Thyroid gland (tissue), 4 donors: Measurements from ENCODE around the gene ANKRD63. TPM values are rescaled to one million over a fixed set of nuclear protein-coding genes. Genes with fewer than 3 reads are reported as not detected.

Source experiments
- DNase-seq, 2 donors: peaks; one replicate each; pipeline ENCODE4 v3.0.0-alpha.2; 2019
- H3K27ac ChIP-seq, 3 donors: fragments of 200-600 bp; sonication (generic); 1 replicate in 2 of 3; 2 replicates in 1 of 3; pipeline ENCODE4 v1.5.1; 2016 to 2019; ENCODE audit warnings: mild to moderate bottlenecking in 1 of 3, moderate library complexity in 1 of 3
- H3K27me3 ChIP-seq: fragments of 200-600 bp; sonication (generic); one replicate; pipeline ENCODE4 v1.5.1; 2019
- H3K36me3 ChIP-seq, 2 donors: fragments of 200-600 bp; sonication (generic); one replicate each; pipeline ENCODE4 v1.5.1; 2016 to 2019
- H3K4me1 ChIP-seq, 2 donors: fragments of 200-600 bp; sonication (generic); one replicate each; pipeline ENCODE4 v1.5.1; 2017 to 2019
- H3K4me3 ChIP-seq, 3 donors: fragments of 200-600 bp; sonication (generic); replicated peaks in 1 of 3; 1 replicate in 2 of 3; 2 replicates in 1 of 3; pipeline ENCODE4 v1.5.1; 2016; ENCODE audit warnings: mild to moderate bottlenecking in 1 of 3
- H3K9me3 ChIP-seq: fragments of 200-600 bp; sonication (generic); one replicate; pipeline ENCODE4 v1.5.1; 2017
- POLR2A ChIP-seq, 2 donors: fragments of 450-650 bp; IDR thresholded peaks; one replicate each; pipeline ENCODE4 v1.6.1; 2017; ENCODE audit warnings: antibody characterized with exemption in 2 of 2, mild to moderate bottlenecking in 2 of 2, moderate library complexity in 1 of 2
- whole genome bisulfite sequencing, 2 donors: methylation state at CpG; one replicate each; pipeline ENCODE4 v1.1.5; 2017; 5-methylcytosine and 5-hydroxymethylcytosine counted together
- intact Hi-C: fragments of 100-400 bp; cut with DNase I; formaldehyde crosslinking; loops from one replicate; pipeline ENCODE4 v1.15.1; 2023
- total RNA-seq, 4 donors: library from RNA; depleted of rRNA; stranded (reverse); fragments of >200 nt; gene quantifications; one replicate each; pipeline ENCODE4 v1.2.3, GENCODE V29; 2016
- TF ChIP-seq, protein P1 (sequence below), 6 experiments: fragments of 200-600 bp in 3 of 6; fragments of 450-650 bp in 3 of 6; sonication (generic) in 3 of 6; IDR thresholded peaks; one replicate each; pipeline ENCODE4 v1.5.1; 2016 to 2019; ENCODE audit warnings: antibody characterized with exemption in 6 of 6, mild to moderate bottlenecking in 2 of 6, inconsistent platforms in 1 of 6, moderate library complexity in 1 of 6

ANKRD63 gene
- total RNA-seq, 4 donors from 2014 or later, result 2.1 TPM; not detected in 3

DNA sequence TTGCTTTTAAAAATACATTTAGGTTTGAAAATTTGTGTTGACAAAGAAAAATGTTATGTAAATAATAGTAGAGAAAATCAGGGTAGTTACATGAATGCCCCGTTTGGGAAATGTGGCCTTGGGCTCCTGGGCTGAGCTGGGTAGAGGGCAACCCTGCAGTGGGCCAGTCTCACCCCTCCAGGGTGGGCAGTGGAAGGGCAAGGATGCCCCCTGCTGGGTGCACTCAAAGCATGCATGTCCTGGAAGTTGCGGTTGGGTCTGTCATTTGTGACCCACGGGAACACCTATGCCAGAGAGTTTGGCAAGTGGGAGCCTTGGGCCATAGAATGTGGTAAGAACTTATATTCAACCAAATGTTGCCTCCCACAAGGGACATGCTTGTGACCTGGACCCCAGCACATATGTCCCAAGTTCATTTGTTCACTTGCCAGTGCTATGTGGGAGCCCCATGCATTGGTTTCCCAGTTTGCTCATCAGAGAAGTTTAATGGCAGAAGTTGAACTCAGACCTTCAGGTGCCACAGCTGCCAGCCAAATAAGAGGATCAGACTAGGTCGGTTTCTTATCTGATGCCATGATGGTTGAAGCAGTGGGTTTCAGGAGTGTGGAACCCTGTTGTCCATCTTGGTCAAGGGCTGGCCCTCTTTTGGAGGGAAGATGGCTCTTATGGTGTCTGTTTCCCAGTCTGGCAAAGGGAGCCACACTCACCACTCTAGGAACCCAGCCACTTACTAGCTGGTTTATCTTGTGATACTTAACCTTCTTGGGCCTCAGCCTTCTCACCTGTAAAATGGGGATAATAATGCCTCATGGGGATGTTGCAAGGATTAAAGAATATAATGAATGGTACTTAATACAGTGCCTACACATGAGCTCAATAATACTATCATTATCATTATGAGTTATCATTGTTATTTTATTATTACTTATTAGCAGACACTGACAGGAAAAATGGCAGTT lies 27.4 kb upstream of the ANKRD63 start:
- Histone ChIP-seq H3K36me3 (no peaks in the 10 kb centered on the region), H3K4me1 (peaks cover 3 to 8% of the 10 kb centered on the region in 2 donors), H3K27me3 (no peaks in the 10 kb centered on the region), H3K4me3 (no peak overlapping the region), H3K9me3 (no peaks in the 10 kb centered on the region), H3K27ac (no peak overlapping the region)
- intact Hi-C loops, result no loop called here
- DNase-seq, result peak; percentile 48 to 58
- TF ChIP-seq POLR2A (IDR thresholded peaks at IDR 0.05), result no peak
- TF ChIP-seq, protein P1, sequence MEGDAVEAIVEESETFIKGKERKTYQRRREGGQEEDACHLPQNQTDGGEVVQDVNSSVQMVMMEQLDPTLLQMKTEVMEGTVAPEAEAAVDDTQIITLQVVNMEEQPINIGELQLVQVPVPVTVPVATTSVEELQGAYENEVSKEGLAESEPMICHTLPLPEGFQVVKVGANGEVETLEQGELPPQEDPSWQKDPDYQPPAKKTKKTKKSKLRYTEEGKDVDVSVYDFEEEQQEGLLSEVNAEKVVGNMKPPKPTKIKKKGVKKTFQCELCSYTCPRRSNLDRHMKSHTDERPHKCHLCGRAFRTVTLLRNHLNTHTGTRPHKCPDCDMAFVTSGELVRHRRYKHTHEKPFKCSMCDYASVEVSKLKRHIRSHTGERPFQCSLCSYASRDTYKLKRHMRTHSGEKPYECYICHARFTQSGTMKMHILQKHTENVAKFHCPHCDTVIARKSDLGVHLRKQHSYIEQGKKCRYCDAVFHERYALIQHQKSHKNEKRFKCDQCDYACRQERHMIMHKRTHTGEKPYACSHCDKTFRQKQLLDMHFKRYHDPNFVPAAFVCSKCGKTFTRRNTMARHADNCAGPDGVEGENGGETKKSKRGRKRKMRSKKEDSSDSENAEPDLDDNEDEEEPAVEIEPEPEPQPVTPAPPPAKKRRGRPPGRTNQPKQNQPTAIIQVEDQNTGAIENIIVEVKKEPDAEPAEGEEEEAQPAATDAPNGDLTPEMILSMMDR (IDR thresholded peaks at IDR 0.05), result peak; percentile 14 to 67 (median 55)
- 16 to 21% methylated on average over 4 of the region's 4 CpGs for WGBS, 2 donors

DNA sequence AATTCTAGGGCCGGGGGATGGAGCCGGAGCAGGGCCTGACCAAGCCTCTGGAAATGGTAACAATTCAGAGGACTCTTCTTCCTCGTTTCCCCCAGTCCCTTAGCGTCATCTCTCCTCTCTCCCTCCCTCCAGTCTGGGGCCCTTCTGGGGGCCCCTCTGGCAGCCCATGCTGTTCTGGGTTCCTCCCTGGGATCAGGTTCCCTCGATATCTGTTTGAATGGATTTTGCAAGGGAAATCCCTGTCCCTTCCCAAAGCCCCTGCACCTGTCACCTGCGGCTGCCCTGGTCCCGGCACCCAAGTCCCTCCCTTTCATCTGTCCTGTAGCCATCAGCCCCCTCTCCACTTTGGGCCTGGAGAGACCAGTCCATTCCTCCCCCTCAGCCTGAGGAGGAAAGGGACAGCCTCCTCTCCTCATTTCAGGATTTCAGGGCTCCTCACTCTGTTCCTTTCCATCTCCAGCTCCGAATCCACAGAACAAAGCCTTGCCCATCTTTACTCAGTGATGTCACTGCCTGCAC lies 26.5 kb upstream of the ANKRD63 start:
- Histone ChIP-seq H3K4me1 (peaks cover 3 to 8% of the 10 kb centered on the region in 2 donors), H3K36me3 (no peaks in the 10 kb centered on the region), H3K4me3 (no peak overlapping the region), H3K9me3 (no peaks in the 10 kb centered on the region), H3K27ac (no peak overlapping the region), H3K27me3 (no peaks in the 10 kb centered on the region)
- 85 to 91% methylated on average over 8 of the region's 8 CpGs for WGBS, 2 donors
- TF ChIP-seq POLR2A (IDR thresholded peaks at IDR 0.05), result no peak
- TF ChIP-seq, protein P1 (IDR thresholded peaks at IDR 0.05), result no peak
- no peak for DNase-seq
- intact Hi-C loops, result no loop called here

DNA sequence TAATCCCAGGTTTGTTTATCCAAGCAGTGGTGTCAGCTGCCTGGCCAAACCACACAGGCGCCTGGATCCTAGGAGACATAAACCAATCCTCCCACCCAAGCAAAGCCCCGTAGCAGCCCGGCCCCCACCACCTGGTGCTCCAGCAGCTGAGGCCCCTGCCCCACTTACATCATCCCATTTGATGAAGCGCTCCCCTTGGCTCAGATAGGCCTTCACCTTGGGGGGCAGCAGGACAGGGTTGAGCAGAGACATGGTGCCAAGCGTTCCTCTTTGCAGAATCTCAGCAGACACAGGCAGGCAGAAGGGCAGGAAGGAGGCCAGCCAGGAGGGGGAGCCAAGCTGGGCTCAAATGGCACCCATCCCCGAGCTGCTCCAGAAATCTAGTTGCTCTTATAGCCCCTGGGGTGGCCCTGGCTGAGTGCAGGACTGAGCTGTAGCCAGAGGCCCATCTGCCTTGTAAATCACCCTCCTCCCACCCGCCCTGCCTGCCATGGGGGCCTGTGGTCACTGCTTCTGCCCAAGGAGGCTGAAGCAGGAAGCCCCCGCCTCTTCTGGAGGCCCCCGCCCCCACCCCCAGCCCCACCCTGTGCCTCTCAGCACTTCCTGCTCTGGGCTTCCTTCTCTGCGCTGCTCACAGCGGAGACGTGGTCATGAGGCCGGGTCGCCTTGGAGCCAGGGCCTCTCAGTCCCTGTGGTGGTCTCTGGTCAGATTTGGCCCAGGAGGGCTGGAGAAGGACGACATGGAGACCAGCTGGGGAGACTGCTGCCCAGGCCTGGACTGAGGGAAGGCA lies 24.8 kb upstream of the ANKRD63 start, which contains the start of gene PLCB2:
Gene PLCB2 (minus strand): TSS at position 515 of the 791 bp plus-strand sequence. CDS start 263 bp downstream, at position 252.
- WGBS, 2 donors, result 59 to 76% methylated on average over 13 to 14 of the region's 15 CpGs
- H3K27ac ChIP-seq, result no peak within 1 kb of the TSS
- DNase-seq, result no peak
- intact Hi-C loops, result no loop called here
- H3K27me3 ChIP-seq, result no peaks in the 10 kb centered on the region
- TF ChIP-seq, protein P1 (IDR thresholded peaks at IDR 0.05), result no peak
- TF ChIP-seq POLR2A (IDR thresholded peaks at IDR 0.05), result no peak
- no peaks in the 10 kb centered on the region for H3K4me1 ChIP-seq
- no peaks in the 10 kb centered on the region for H3K36me3 ChIP-seq
- H3K4me3 ChIP-seq, result no peak within 1 kb of the TSS
- no peaks in the 10 kb centered on the region for H3K9me3 ChIP-seq

DNA sequence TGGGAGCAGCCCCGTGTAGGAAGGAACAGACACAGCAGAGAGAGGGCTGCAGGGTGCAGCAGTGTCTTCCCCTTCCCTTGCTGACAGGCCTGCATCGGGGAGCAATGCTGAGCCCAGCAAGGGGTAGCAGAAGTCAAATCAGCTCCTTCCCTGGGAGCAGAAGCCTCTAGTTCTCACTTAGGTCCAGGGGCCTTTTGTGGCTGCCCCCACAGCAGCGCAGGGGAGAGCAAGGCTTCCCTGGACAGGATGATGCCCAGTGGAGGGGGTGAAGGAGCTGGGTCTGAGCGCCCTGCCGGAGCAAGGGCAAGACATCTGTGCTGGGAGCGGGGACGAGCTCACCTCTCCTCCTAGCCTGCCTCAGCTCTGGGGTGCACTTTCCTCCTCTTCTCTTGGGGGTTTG lies 24.0 kb upstream of the ANKRD63 start:
- H3K4me3 ChIP-seq, result no peak overlapping the region
- no peaks in the 10 kb centered on the region for H3K27me3 ChIP-seq
- 86 to 87% methylated on average over 6 to 7 of the region's 7 CpGs for WGBS, 2 donors

More for the DNA sequence above, 24.0 kb upstream of the ANKRD63 start:
- H3K27ac ChIP-seq, result no peak overlapping the region
- H3K9me3 ChIP-seq, result no peaks in the 10 kb centered on the region
- DNase-seq, result no peak
- H3K4me1 ChIP-seq, result no peaks in the 10 kb centered on the region
- intact Hi-C loops, result no loop called here
- TF ChIP-seq, protein P1 (IDR thresholded peaks at IDR 0.05), result no peak
- no peak for TF ChIP-seq POLR2A (IDR thresholded peaks at IDR 0.05)
- H3K36me3 ChIP-seq, result no peaks in the 10 kb centered on the region
